Esophagus muscularis mucosa (tissue), 4 donors: Measurements from ENCODE around the gene GNPTAB. TPM values are rescaled to one million over a fixed set of nuclear protein-coding genes. Genes with fewer than 3 reads are reported as not detected.
"Not testable (repeated sequence)": the region's sequence is repeated elsewhere in the genome, so short reads cannot be mapped to it uniquely, and the experiment has no call there.

Experiments
- DNase-seq: peaks from one replicate; pipeline ENCODE4 v3.0.0-alpha.2; 2017; ENCODE audit errors: extremely low spot score
- H3K27ac ChIP-seq, 4 donors: fragments of 200-600 bp; sonication (generic); replicated peaks in 1 of 4; 1 replicate in 3 of 4; 2 replicates in 1 of 4; pipeline ENCODE4 v1.5.1; 2016 to 2019; ENCODE audit warnings: mild to moderate bottlenecking in 1 of 4
- H3K27me3 ChIP-seq, 4 donors: fragments of 200-600 bp; sonication (generic); one replicate each; pipeline versions ENCODE4 v1.5.1 to v1.6.0; 2016 to 2019
- H3K36me3 ChIP-seq, 4 donors: fragments of 200-600 bp; sonication (generic); one replicate each; pipeline ENCODE4 v1.5.1; 2016 to 2019
- H3K4me1 ChIP-seq, 4 donors: fragments of 200-600 bp; sonication (generic); one replicate each; pipeline ENCODE4 v1.5.1; 2016 to 2019
- H3K4me3 ChIP-seq, 4 donors: fragments of 200-600 bp; sonication (generic); 1 replicate in 2 of 4; 2 replicates in 2 of 4; pipeline ENCODE4 v1.5.1; 2016 to 2019; ENCODE audit warnings: mild to moderate bottlenecking in 4 of 4, moderate library complexity in 1 of 4
- H3K9me3 ChIP-seq, 4 donors: fragments of 200-600 bp; sonication (generic); 1 replicate in 3 of 4; 2 replicates in 1 of 4; pipeline ENCODE4 v1.5.1; 2016 to 2019
- CTCF ChIP-seq, 3 experiments: fragments of 200-600 bp in 2 of 3; fragments of 450-650 bp in 1 of 3; sonication (generic) in 2 of 3; IDR thresholded peaks; one replicate each; pipeline ENCODE4 v1.5.1; 2017 to 2019; ENCODE audit warnings: antibody characterized with exemption in 3 of 3, mild to moderate bottlenecking in 2 of 3, moderate library complexity in 1 of 3
- EP300 ChIP-seq: sonication (generic); formaldehyde crosslinking; IDR thresholded peaks from one replicate; pipeline ENCODE4 v1.6.1; 2017; ENCODE audit warnings: antibody characterized with exemption
- POLR2A ChIP-seq: fragments of 450-650 bp; IDR thresholded peaks from one replicate; pipeline ENCODE4 v1.6.1; 2017; ENCODE audit warnings: antibody characterized with exemption, moderate library complexity, mild to moderate bottlenecking, low read depth
- POLR2AphosphoS5 ChIP-seq, 2 donors: sonication (generic); formaldehyde crosslinking; IDR thresholded peaks; one replicate each; pipeline ENCODE4 v1.6.1; 2017; ENCODE audit warnings: antibody characterized with exemption in 2 of 2
- WGBS: methylation state at CpG from one replicate; pipeline ENCODE4 v1.1.5; 2018; 5-methylcytosine and 5-hydroxymethylcytosine counted together
- intact Hi-C: fragments of 100-400 bp; cut with DNase I; formaldehyde crosslinking; loops from one replicate; pipeline ENCODE4 v1.15.1; 2023
- total RNA-seq, 4 donors: library from RNA; depleted of rRNA; stranded (reverse); fragments of >200 nt; gene quantifications; one replicate each; pipeline versions ENCODE4 v1.1.0 to v1.2.1, GENCODE V29; 2016

GNPTAB gene
- total RNA-seq, 4 donors from 2014 or later, result 30.5 to 37.0 (median 32.1) TPM

DNA sequence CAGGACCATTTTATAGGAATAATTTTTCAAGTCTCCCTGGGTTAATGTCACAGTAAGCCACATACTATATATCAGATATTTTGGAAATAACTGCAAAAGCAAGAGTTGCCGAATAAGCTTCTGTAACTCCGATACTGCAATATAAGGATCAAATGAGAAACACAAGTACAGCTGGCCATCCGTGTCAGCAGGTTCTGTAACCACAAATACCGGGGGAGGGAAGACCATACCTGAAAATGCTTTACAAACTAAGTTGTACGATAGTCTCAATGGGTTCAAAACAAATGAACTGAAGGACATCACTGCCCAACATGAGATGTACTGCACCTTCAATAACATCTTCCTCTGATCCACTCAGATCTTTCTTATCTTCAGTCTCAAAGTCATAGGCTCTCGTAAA lies 93.3 kb downstream of the GNPTAB start:
- H3K4me1 ChIP-seq, result no peaks in the 10 kb centered on the region
- intact Hi-C loops, result no loop called here
- 93% methylated on average over 6 of the region's 6 CpGs for WGBS
- no peak for DNase-seq
- H3K27ac ChIP-seq, result no peak overlapping the region
- TF ChIP-seq POLR2A, result no peak
- TF ChIP-seq CTCF (IDR thresholded peaks at IDR 0.05), result no peak
- no peak for TF ChIP-seq POLR2AphosphoS5 (IDR thresholded peaks at IDR 0.05)
- no peak for TF ChIP-seq EP300
- no peaks in the 10 kb centered on the region for H3K9me3 ChIP-seq
- peaks cover 23 to 72% (median 47%) of the 10 kb centered on the region in 4 donors for H3K36me3 ChIP-seq
- H3K27me3 ChIP-seq, result no peaks in the 10 kb centered on the region
- no peak overlapping the region for H3K4me3 ChIP-seq

DNA sequence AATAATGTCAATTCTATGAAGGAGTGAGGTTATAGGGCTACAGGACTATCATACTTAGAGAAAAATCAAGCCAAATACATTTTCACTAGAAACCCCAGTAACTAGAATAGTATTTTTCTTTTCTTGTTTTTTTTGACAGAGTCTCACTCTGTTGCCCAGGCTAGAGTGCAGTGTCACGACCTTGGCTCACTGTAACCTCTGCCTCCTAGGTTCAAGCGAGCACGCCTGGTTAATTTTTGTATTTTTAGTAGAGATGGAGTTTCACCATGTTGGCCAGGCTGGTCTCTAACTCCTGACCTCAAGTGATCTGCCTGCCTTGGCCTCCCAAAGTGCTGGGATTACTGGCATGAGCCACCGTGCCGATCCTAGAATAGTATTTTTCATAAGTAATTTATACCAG lies 96.3 kb downstream of the GNPTAB start:
- peaks cover 23 to 71% (median 48%) of the 10 kb centered on the region in 4 donors for H3K36me3 ChIP-seq
- H3K4me3 ChIP-seq, H3K9me3 ChIP-seq, H3K27ac ChIP-seq, H3K27me3 ChIP-seq, H3K4me1 ChIP-seq, intact Hi-C loops, DNase-seq: not testable (repeated sequence)
- 91% methylated on average over 5 of the region's 5 CpGs for WGBS

GRCh38 chr12:101733166-101733565 lies 97.6 kb downstream of the GNPTAB start:
- TF ChIP-seq EP300 (no peak), POLR2A (no peak), CTCF (IDR thresholded peaks at IDR 0.05) (no peak), POLR2AphosphoS5 (IDR thresholded peaks at IDR 0.05) (no peak)
- WGBS, result 68% methylated on average over 2 of the region's 2 CpGs
- no peaks in the 10 kb centered on the region for H3K27me3 ChIP-seq
- H3K4me1 ChIP-seq, result no peaks in the 10 kb centered on the region
- peaks cover 14 to 71% (median 41%) of the 10 kb centered on the region in 4 donors for H3K36me3 ChIP-seq
- H3K27ac ChIP-seq, result no peak overlapping the region
- intact Hi-C loops, result no loop called here
- no peak overlapping the region for H3K4me3 ChIP-seq
- H3K9me3 ChIP-seq, result no peaks in the 10 kb centered on the region
- no peak for DNase-seq

GRCh38 chr12:101732318-101732717 lies 98.4 kb downstream of the GNPTAB start:
- Histone ChIP-seq H3K9me3 (no peaks in the 10 kb centered on the region), H3K27me3 (no peaks in the 10 kb centered on the region), H3K4me1 (no peaks in the 10 kb centered on the region), H3K36me3 (peaks cover 13 to 72% (median 43%) of the 10 kb centered on the region in 4 donors), H3K27ac (no peak overlapping the region), H3K4me3 (no peak overlapping the region)
- DNase-seq, result no peak
- TF ChIP-seq POLR2A (no peak), CTCF (IDR thresholded peaks at IDR 0.05) (no peak), EP300 (no peak), POLR2AphosphoS5 (IDR thresholded peaks at IDR 0.05) (no peak)
- intact Hi-C loops, result no loop called here
- WGBS, result 100% methylated on average over 1 of the region's 1 CpG

DNA sequence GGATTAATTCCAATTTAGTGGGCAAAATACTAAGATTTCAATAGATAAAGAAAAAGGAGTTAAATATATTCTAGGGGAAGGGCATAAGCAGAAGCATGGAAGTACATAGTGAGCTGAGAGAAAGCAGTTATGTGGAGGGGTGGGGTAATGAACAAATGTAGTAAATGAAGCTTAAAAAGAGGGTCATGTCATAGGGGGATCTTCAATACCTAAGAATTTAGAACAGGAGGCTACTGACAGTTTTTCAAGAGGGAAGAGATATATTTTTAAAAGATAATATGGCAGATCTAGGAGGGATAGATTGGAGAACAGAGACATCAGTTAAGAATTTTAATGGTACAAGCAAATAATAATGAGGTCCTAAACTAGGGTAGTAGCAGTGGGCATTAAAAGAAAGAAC lies 100.9 kb downstream of the GNPTAB start:
- intact Hi-C loops, result no loop called here
- no peak overlapping the region for H3K4me3 ChIP-seq
- no peaks in the 10 kb centered on the region for H3K4me1 ChIP-seq
- H3K9me3 ChIP-seq, result no peaks in the 10 kb centered on the region
- no peaks in the 10 kb centered on the region for H3K27me3 ChIP-seq
- no peak overlapping the region for H3K27ac ChIP-seq
- TF ChIP-seq POLR2AphosphoS5 (IDR thresholded peaks at IDR 0.05), result no peak
- no peak for TF ChIP-seq POLR2A
- TF ChIP-seq CTCF (IDR thresholded peaks at IDR 0.05), result no peak
- no peak for TF ChIP-seq EP300
- peaks cover 18 to 89% (median 50%) of the 10 kb centered on the region in 4 donors for H3K36me3 ChIP-seq
- DNase-seq, result no peak
